Karpas-422 (cell line): ENCODE data around the gene OR2F1. TPM values are rescaled to one million over a fixed set of nuclear protein-coding genes. Genes with fewer than 3 reads are reported as not detected.

ENCODE experiments used
- DNase-seq: peaks from one replicate; pipeline ENCODE4 v3.0.0-alpha.2; 2015
- H2AFZ ChIP-seq: fragments of 200-600 bp; sonication (generic); 2 replicates; pipeline ENCODE4 v1.6.1; 2014; ENCODE audit warnings: antibody characterized with exemption, low read length, mixed read lengths
- H3K27ac ChIP-seq: fragments of 200-600 bp; sonication (generic); 2 replicates; pipeline ENCODE4 v1.5.1; 2014; ENCODE audit warnings: mild to moderate bottlenecking, low read length, moderate library complexity
- H3K27me3 ChIP-seq: fragments of 200-600 bp; sonication (generic); 2 replicates; pipeline ENCODE4 v1.6.1; 2014; ENCODE audit warnings: low read length, mixed read lengths
- H3K36me3 ChIP-seq: fragments of 200-600 bp; sonication (generic); 2 replicates; pipeline ENCODE4 v1.6.1; 2014; ENCODE audit warnings: low read length, mixed read lengths; ENCODE audit not compliant: insufficient read depth
- H3K4me1 ChIP-seq: fragments of 200-600 bp; sonication (generic); 2 replicates; pipeline ENCODE4 v1.6.1; 2014; ENCODE audit warnings: mild to moderate bottlenecking, low read length, mixed read lengths
- H3K4me2 ChIP-seq: fragments of 200-600 bp; sonication (generic); 2 replicates; pipeline ENCODE4 v1.6.1; 2014; ENCODE audit warnings: low read length, low read depth, mild to moderate bottlenecking; ENCODE audit not compliant: poor library complexity, severe bottlenecking
- H3K4me3 ChIP-seq: fragments of 200-600 bp; sonication (generic); 2 replicates; pipeline ENCODE4 v1.5.1; 2014; ENCODE audit warnings: mild to moderate bottlenecking, antibody characterized with exemption, low read length, mixed read lengths
- H3K79me2 ChIP-seq: fragments of 200-600 bp; sonication (generic); 2 replicates; pipeline ENCODE4 v1.6.1; 2014; ENCODE audit warnings: mild to moderate bottlenecking, low read length, mixed read lengths
- H3K9ac ChIP-seq: fragments of 200-600 bp; sonication (generic); 2 replicates; pipeline ENCODE4 v1.6.0; 2014; ENCODE audit warnings: low read length
- H3K9me2 ChIP-seq: fragments of 200-600 bp; sonication (generic), shearing (Covaris generic); replicated peaks from 2 replicates; pipeline ENCODE4 v1.6.0; 2014; ENCODE audit warnings: mild to moderate bottlenecking, low read length, moderate library complexity; ENCODE audit not compliant: insufficient read depth
- H3K9me3 ChIP-seq: fragments of 300-700, 200-600 bp; sonication (generic); 2 replicates; pipeline ENCODE4 v1.6.1; 2014; ENCODE audit warnings: low read length, mixed read lengths
- H4K20me1 ChIP-seq: fragments of 200-600 bp; sonication (generic); 2 replicates; pipeline ENCODE4 v1.6.1; 2014; ENCODE audit warnings: mild to moderate bottlenecking, antibody characterized with exemption, low read length, low read depth; ENCODE audit not compliant: insufficient read depth
- total RNA-seq: library from RNA; depleted of rRNA; stranded (reverse); fragments of >200 nt; shearing (Covaris generic); gene quantifications from 2 replicates; pipeline ENCODE4 v1.2.3, GENCODE V29; 2014; ENCODE audit warnings: low replicate concordance

The OR2F1 gene
- total RNA-seq, 1 experiment from 2014 or later = not detected

DNA sequence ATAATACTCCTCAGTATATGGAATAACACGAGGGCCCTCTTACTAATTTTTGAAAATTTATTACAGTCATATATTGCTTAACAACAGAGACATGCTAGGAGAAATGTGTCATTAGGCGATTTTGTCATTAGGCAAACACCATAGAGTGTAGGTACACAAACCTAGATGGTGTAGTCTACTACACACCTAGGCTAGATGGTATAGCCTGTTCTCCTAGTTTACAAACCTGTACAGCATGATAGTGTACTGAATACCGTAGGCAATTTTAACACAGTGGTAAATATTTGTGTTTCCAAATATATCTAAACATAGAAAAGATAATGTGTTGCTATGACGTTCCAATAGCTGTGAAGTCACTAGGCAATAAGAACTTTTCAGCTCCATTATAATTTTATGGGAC is 12.8 kb downstream of the OR2F1 start:
- H3K4me3 ChIP-seq = no peak overlapping the region
- H3K36me3 ChIP-seq = no peaks in the 10 kb centered on the region
- H3K9ac ChIP-seq = no peak overlapping the region
- no peaks in the 10 kb centered on the region for H3K9me3 ChIP-seq
- H3K27ac ChIP-seq = no peak overlapping the region
- DNase-seq = no peak
- H3K9me2 ChIP-seq = no peaks in the 10 kb centered on the region
- H3K79me2 ChIP-seq = no peaks in the 10 kb centered on the region
- no peak overlapping the region for H2AFZ ChIP-seq
- no peaks in the 10 kb centered on the region for H4K20me1 ChIP-seq
- H3K4me2 ChIP-seq = no peak overlapping the region
- H3K27me3 ChIP-seq = no peaks in the 10 kb centered on the region
- no peaks in the 10 kb centered on the region for H3K4me1 ChIP-seq

GRCh38 chr7:143973870-143974416 is 19.3 kb downstream of the OR2F1 start:
- Histone ChIP-seq H3K9me2 (no peaks in the 10 kb centered on the region), H3K27me3 (no peaks in the 10 kb centered on the region), H3K79me2 (no peaks in the 10 kb centered on the region), H3K27ac (no peak overlapping the region), H2AFZ (no peak overlapping the region), H4K20me1 (no peaks in the 10 kb centered on the region), H3K36me3 (no peaks in the 10 kb centered on the region), H3K9me3 (no peaks in the 10 kb centered on the region), H3K4me2 (no peak overlapping the region), H3K4me1 (no peaks in the 10 kb centered on the region), H3K9ac (no peak overlapping the region), H3K4me3 (no peak overlapping the region)
- DNase-seq = no peak

DNA sequence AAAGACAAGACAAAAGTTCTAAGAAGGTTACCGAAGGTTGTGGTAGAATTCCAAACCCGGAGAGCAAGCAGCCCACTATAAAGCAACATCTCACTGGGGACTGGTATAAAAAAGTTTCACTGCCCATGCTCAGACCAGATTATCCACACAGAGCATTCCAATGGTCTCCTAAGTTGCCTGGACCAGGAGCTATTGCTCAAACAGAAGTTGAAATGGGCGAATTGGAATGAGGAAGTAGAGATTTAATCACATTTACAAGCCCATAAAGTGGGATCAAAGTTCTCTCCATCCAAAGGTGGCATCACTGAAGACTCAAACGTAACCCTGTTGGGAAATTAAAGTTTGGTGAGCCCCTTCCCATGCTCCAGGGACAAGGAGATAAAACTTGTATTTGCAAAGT is 19.8 kb downstream of the OR2F1 start:
- no peak overlapping the region for H3K27ac ChIP-seq
- H3K79me2 ChIP-seq = no peaks in the 10 kb centered on the region
- no peaks in the 10 kb centered on the region for H3K4me1 ChIP-seq
- no peaks in the 10 kb centered on the region for H3K9me3 ChIP-seq
- H4K20me1 ChIP-seq = no peaks in the 10 kb centered on the region
- DNase-seq = no peak
- H3K27me3 ChIP-seq = no peaks in the 10 kb centered on the region
- no peaks in the 10 kb centered on the region for H3K9me2 ChIP-seq
- H3K36me3 ChIP-seq = no peaks in the 10 kb centered on the region
- no peak overlapping the region for H3K9ac ChIP-seq
- H3K4me2 ChIP-seq = no peak overlapping the region
- H2AFZ ChIP-seq = no peak overlapping the region
- no peak overlapping the region for H3K4me3 ChIP-seq

- Histone ChIP-seq H4K20me1 (no peaks in the 10 kb centered on the region), H3K27ac (no peak overlapping the region), H3K79me2 (no peaks in the 10 kb centered on the region), H3K36me3 (no peaks in the 10 kb centered on the region), H3K9ac (no peak overlapping the region), H3K4me2 (no peak overlapping the region), H3K27me3 (no peaks in the 10 kb centered on the region), H3K9me2 (no peaks in the 10 kb centered on the region), H3K4me1 (no peaks in the 10 kb centered on the region), H3K9me3 (no peaks in the 10 kb centered on the region), H2AFZ (no peak overlapping the region), H3K4me3 (no peak overlapping the region)
- no peak for DNase-seq
Observed at GRCh38 chr7:143975617-143976016, 21.0 kb downstream of the OR2F1 start.

DNA sequence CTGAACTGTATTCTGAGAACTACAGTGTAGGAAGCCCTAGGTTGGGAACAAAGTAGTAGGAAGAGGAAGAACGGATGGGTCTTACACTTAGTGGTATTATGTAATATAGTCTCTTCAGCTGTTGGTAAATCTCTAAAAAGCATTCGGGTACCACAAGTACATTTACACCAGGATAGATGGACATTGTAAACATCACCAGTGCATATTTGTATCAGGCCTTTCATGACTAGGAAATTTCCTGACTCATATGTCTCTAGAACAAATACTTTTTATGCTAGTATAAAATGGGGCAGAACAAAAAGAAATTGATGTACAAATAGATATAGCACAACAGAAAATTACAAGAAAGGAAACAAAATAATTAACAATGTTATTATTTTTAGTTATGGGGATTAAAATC is 23.9 kb downstream of the OR2F1 start:
- Histone ChIP-seq H4K20me1 (no peaks in the 10 kb centered on the region), H3K4me1 (no peaks in the 10 kb centered on the region), H3K9ac (no peak overlapping the region), H3K4me3 (no peak overlapping the region), H3K79me2 (no peaks in the 10 kb centered on the region), H3K36me3 (no peaks in the 10 kb centered on the region), H3K4me2 (no peak overlapping the region), H3K9me3 (no peaks in the 10 kb centered on the region), H3K27ac (no peak overlapping the region), H2AFZ (no peak overlapping the region), H3K27me3 (no peaks in the 10 kb centered on the region), H3K9me2 (no peaks in the 10 kb centered on the region)
- no peak for DNase-seq

DNA sequence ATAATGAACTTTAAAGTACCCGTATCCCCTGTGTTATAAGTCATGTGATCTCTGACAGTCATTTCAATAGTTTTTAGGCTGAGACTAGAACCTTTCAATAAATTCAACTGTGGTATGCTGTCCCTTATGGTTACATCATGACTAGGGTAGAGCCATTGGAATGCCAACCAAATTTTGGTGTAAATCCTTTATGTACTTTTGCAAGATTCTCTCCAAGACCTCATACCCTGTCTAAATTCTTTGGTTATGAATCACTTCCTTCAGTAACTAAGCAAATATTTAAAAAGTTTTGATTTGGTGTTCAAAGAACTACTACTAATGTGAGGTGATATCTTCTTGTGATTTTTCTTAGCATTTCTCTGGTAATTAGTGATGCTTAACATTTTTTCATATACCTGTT is 24.7 kb downstream of the OR2F1 start:
- no peak for DNase-seq
- Histone ChIP-seq H3K79me2 (no peaks in the 10 kb centered on the region), H3K9me3 (no peaks in the 10 kb centered on the region), H3K36me3 (no peaks in the 10 kb centered on the region), H3K27me3 (no peaks in the 10 kb centered on the region), H3K4me1 (no peaks in the 10 kb centered on the region), H3K27ac (no peak overlapping the region), H3K4me3 (no peak overlapping the region), H3K4me2 (no peak overlapping the region), H3K9ac (no peak overlapping the region), H3K9me2 (no peaks in the 10 kb centered on the region), H2AFZ (no peak overlapping the region), H4K20me1 (no peaks in the 10 kb centered on the region)

- Histone ChIP-seq H3K4me1 (no peaks in the 10 kb centered on the region), H3K36me3 (no peaks in the 10 kb centered on the region), H3K9me2 (no peaks in the 10 kb centered on the region), H3K79me2 (no peaks in the 10 kb centered on the region), H2AFZ (no peak overlapping the region), H3K27me3 (no peaks in the 10 kb centered on the region), H3K27ac (no peak overlapping the region), H4K20me1 (no peaks in the 10 kb centered on the region), H3K9ac (no peak overlapping the region), H3K4me2 (no peak overlapping the region), H3K9me3 (no peaks in the 10 kb centered on the region), H3K4me3 (no peak overlapping the region)
- DNase-seq = no peak
Observed at GRCh38 chr7:143979998-143980397, 25.4 kb downstream of the OR2F1 start.

DNA sequence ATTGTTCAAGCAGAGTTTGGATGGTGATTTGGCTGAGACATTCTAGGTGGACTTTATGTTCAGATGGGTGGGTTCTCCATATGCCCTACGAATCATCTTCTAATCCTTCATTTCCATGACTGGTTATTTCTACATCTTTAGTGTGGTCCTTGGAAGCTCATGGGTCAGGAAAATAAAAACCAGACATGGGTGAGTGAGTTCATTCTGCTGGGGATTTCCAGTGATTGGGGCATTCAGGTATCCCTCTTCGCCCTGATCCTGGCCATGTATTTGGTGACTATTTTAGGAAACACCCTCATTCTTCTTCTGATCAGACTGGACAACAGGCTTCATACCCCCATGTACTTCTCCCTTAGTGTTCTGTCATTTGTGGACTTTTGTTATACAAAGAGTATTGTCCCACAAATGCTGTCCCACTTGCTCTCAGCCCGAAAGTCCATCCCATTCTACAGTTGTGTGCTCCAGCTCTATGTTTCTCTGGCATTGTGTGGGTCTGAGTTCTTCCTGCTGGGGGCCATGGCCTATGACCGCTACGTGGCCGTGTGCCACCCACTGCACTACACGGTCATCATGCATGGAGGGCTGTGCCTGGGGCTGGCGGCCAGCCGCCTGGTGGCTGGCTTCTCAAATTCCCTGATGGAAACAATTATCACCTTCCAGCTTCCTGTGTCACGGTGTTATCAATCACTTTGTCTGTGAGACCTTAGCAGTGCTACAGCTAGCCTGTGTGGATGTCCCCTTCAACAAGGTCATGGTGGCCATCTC is 26.3 kb downstream of the OR2F1 start:
- Histone ChIP-seq H4K20me1 (no peaks in the 10 kb centered on the region), H3K36me3 (no peaks in the 10 kb centered on the region), H3K79me2 (no peaks in the 10 kb centered on the region), H3K4me2 (no peak overlapping the region), H3K4me1 (no peaks in the 10 kb centered on the region), H3K27ac (no peak overlapping the region), H3K4me3 (no peak overlapping the region), H3K9me2 (no peaks in the 10 kb centered on the region), H3K9ac (no peak overlapping the region), H3K27me3 (no peaks in the 10 kb centered on the region), H3K9me3 (no peaks in the 10 kb centered on the region), H2AFZ (no peak overlapping the region)
- DNase-seq = no peak
